ENCODE results near the gene TNP2. TPM values are rescaled to one million over a fixed set of nuclear protein-coding genes. Genes with fewer than 3 reads are reported as not detected.

Gene TNP2
- total and polyA plus RNA-seq, 9 of the 15 experiments (the other 6 are each of a cell fraction or from before 2014, with no cell fraction given) = not detected

DNA sequence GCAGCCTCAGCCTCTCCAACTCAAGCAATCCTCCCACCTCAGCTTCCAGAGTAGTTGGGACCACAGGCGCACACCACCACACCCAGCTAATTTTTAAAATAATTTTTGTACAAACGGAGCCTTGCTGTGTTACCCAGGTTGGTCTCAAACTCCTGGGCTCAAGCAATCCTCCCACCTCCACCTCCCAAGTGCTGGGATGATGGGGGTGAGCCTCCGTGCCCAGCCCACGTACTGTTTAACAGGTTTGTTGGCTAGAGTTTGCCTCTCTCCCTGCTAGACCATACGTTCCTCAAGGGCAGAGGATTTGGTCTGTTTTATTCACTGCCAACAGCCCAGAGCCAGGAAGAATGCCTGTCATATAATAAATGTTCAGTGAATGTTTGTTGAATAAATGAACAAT lies 39.7 kb downstream of the TNP2 start:
- TF ChIP-seq, protein P1, sequence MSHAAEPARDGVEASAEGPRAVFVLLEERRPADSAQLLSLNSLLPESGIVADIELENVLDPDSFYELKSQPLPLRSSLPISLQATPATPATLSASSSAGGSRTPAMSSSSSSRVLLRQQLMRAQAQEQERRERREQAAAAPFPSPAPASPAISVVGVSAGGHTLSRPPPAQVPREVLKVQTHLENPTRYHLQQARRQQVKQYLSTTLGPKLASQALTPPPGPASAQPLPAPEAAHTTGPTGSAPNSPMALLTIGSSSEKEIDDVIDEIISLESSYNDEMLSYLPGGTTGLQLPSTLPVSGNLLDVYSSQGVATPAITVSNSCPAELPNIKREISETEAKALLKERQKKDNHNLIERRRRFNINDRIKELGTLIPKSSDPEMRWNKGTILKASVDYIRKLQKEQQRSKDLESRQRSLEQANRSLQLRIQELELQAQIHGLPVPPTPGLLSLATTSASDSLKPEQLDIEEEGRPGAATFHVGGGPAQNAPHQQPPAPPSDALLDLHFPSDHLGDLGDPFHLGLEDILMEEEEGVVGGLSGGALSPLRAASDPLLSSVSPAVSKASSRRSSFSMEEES (CRISPR knock-in tag; IDR thresholded peaks at IDR 0.05) = no peak
- TF ChIP-seq RFX1 (IDR thresholded peaks at IDR 0.05) (no peak), U2AF1 (optimal IDR thresholded peaks at IDR 0.05; ENCODE audit: low read depth, low read length) (no peak), CBX8 (IDR thresholded peaks at IDR 0.05; ENCODE audit: borderline replicate concordance, extremely low read depth, low read depth, low read length, poor library complexity, severe bottlenecking) (no peak), DPF2 (IDR thresholded peaks at IDR 0.05) (no peak), POLR2AphosphoS2 (IDR thresholded peaks at IDR 0.05; ENCODE audit: low read length) (no peak), MXI1 (IDR thresholded peaks at IDR 0.05; ENCODE audit: low read depth, low read length) (no peak), CBX5 (IDR thresholded peaks at IDR 0.05; ENCODE audit: borderline replicate concordance, low read depth) (no peak), ARID1B (IDR thresholded peaks at IDR 0.05) (no peak), CHD1 (IDR thresholded peaks at IDR 0.05; ENCODE audit: low read length) (no peak), POU5F1 (IDR thresholded peaks at IDR 0.05; ENCODE audit: borderline replicate concordance, low read depth, low read length, partially characterized antibody) (no peak)
- TF ChIP-seq, protein P2, sequence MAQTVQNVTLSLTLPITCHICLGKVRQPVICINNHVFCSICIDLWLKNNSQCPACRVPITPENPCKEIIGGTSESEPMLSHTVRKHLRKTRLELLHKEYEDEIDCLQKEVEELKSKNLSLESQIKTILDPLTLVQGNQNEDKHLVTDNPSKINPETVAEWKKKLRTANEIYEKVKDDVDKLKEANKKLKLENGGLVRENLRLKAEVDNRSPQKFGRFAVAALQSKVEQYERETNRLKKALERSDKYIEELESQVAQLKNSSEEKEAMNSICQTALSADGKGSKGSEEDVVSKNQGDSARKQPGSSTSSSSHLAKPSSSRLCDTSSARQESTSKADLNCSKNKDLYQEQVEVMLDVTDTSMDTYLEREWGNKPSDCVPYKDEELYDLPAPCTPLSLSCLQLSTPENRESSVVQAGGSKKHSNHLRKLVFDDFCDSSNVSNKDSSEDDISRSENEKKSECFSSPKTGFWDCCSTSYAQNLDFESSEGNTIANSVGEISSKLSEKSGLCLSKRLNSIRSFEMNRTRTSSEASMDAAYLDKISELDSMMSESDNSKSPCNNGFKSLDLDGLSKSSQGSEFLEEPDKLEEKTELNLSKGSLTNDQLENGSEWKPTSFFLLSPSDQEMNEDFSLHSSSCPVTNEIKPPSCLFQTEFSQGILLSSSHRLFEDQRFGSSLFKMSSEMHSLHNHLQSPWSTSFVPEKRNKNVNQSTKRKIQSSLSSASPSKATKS (CRISPR knock-in tag; IDR thresholded peaks at IDR 0.05) = no peak
- TF ChIP-seq, protein P3, sequence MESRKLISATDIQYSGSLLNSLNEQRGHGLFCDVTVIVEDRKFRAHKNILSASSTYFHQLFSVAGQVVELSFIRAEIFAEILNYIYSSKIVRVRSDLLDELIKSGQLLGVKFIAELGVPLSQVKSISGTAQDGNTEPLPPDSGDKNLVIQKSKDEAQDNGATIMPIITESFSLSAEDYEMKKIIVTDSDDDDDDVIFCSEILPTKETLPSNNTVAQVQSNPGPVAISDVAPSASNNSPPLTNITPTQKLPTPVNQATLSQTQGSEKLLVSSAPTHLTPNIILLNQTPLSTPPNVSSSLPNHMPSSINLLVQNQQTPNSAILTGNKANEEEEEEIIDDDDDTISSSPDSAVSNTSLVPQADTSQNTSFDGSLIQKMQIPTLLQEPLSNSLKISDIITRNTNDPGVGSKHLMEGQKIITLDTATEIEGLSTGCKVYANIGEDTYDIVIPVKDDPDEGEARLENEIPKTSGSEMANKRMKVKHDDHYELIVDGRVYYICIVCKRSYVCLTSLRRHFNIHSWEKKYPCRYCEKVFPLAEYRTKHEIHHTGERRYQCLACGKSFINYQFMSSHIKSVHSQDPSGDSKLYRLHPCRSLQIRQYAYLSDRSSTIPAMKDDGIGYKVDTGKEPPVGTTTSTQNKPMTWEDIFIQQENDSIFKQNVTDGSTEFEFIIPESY (CRISPR knock-in tag; IDR thresholded peaks at IDR 0.05) = no peak
- Histone ChIP-seq H3K4me1 (replicated peaks in 1 of 2; ENCODE audit: control insufficient read depth in 2 of 2, insufficient read depth in 2 of 2, low read length in 2 of 2) (peaks cover 38 to 45% of the 10 kb centered on the region in 2 experiments), H3K9me3 (replicated peaks; ENCODE audit: control insufficient read depth, insufficient read depth, low read depth, low read length) (no peaks in the 10 kb centered on the region), H3K27me3 (ENCODE audit: control insufficient read depth in 2 of 2, insufficient read depth in 2 of 2, low read length in 2 of 2) (no peaks in the 10 kb centered on the region), H4K20me1 (replicated peaks; ENCODE audit: control insufficient read depth, insufficient read depth, low read length) (no peaks in the 10 kb centered on the region), H3K4me2 (ENCODE audit: insufficient read depth, low read length) (no peak overlapping the region), H2AFZ (ENCODE audit: low read depth, low read length) (no peak overlapping the region), H3K9ac (ENCODE audit: insufficient read depth in 1 of 2, low read depth in 2 of 2, low read length in 2 of 2) (no peak overlapping the region), H3K36me3 (ENCODE audit: control insufficient read depth, insufficient read depth, low read length) (no peaks in the 10 kb centered on the region), H3K27ac (ENCODE audit: extremely low read depth, low read depth, low read length) (no peak overlapping the region), H3K79me2 (ENCODE audit: control insufficient read depth, insufficient read depth, low read length) (no peaks in the 10 kb centered on the region), H3K9me1 (ENCODE audit: control insufficient read depth, insufficient read depth, low read length) (no peaks in the 10 kb centered on the region), H3K4me3 (no peak overlapping the region)
- BruUV-seq (replicated peaks) = no TSS peak
- in situ Hi-C loops (cut with MboI) (no loop called here), intact Hi-C loops (cut with micrococcal nuclease) (no loop called here)
- WGBS (ENCODE audit: insufficient coverage, low coverage, missing lambda C conversion rate) = 65% methylated on average over 5 of the region's 5 CpGs
- ATAC-seq (no peak), FAIRE-seq (no peak), DNase-seq (ENCODE audit: extremely low read depth in 1 of 4, low spot score in 3 of 4) (no peak)
- POLR2A ChIA-PET = interaction anchor here (0.6 to 1.4 kb wide), 3 partner anchors 9 to 19 kb away, joined by 3 to 5 read pairs (median 4); no protein-coding TSS in a partner anchor
- CTCF ChIA-PET (ENCODE audit: low intra/inter-chr PET ratio) = no interaction called here

All from K562 (cell line).